Endometrial microvascular endothelial cells (primary cell): ENCODE data around the gene CAMK2N2. TPM values are rescaled to one million over a fixed set of nuclear protein-coding genes. Genes with fewer than 3 reads are reported as not detected.
"Not testable (repeated sequence)": the region's sequence is repeated elsewhere in the genome, so short reads cannot be mapped to it uniquely, and the experiment has no call there.

Source experiments
- in situ Hi-C: cut with HindIII; loops from 2 replicates; pipeline ENCODE4 v1.10.0; 2017; ENCODE audit warnings: low sequenced_read_pairs, low pct_unique_long_range_greater_than_20kb; ENCODE audit errors: inconsistent ontology term
- total RNA-seq: library from RNA; depleted of rRNA; stranded (reverse); fragments of >200 nt; gene quantifications from one replicate; pipeline ENCODE4 v1.2.3, GENCODE V29; 2015; ENCODE audit errors: inconsistent ontology term

The CAMK2N2 gene
- total RNA-seq, 1 donor from 2014 or later = not detected

DNA sequence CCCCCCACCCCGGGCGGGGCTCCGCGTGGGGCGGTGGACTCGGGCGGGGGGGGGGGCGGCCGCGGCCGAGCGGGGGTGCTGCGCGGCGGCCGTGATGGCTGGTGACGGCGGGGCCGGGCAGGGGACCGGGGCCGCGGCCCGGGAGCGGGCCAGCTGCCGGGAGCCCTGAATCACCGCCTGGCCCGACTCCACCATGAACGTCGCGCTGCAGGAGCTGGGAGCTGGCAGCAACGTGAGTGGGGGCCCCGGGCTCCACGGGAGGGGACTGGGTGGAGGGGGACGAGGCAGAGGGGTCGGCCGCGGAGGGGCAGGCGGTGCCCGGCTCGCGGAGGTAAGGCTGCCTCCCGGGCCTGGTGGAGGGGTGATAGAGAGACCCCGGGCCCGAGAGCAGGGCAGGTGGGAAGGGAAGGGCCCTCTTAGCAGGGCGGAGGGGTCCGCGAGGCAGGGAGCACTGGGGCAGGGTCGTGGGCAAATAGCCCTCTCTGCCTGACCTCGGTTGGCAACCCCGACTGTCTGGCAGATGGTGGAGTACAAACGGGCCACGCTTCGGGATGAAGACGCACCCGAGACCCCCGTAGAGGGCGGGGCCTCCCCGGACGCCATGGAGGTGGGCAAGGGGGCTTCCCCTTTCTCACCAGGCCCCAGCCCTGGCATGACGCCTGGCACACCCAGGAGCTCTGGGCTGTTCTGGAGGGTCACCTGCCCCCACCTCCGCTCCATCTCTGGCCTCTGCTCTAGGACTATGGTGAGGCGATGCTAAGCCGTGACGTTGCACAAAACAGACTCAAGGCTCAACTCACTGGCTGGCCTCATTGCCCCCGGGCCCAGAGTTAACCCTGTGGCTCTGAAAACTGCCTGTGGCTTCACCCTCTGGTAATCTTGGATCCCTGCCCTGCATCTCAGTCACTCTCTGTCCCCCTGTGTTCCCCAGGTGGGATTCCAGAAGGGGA is 14.9 kb upstream of the CAMK2N2 start, which contains the start of gene ECE2:
Gene ECE2 (plus strand): TSS at position 62 of the 950 bp plus-strand sequence. CDS start 132 bp downstream, at position 194.
- in situ Hi-C loops = no loop called here

DNA sequence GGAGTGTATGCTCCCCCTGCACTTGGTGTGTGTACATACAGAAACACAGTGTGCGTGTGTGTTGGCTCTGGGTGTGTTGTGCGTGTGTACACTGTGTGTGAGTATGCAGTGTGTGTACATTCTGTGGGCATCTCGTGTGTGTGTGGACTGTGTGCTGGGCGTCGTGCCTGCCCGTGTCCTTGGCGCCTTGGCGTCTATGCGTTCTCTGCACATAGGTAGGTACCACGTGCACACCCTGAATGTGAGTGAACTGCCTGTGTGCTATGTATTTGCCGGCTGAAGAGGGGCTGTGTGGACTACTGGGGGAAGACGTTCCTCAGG is 14.0 kb upstream of the CAMK2N2 start:
- in situ Hi-C loops = no loop called here

DNA sequence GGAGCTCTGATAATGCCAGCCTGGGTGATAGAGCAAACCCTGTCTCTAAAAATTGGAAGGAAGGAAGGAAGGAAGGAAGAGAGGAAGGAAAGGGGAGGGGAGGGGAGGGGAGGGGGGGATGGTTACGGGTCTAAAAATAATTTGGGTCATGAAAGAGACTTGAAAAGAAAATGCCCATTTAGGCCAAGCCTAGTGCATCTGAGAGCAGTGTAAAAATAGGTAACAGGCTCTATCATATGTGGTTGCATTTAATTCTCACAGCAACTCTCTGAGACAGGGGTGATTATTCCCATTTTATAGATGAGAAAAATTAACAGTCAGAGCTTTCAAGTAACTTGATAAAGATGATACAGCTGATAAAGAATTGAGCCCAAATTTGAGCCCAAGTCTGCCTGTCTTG is 10.9 kb upstream of the CAMK2N2 start:
- in situ Hi-C loops = no loop called here

DNA sequence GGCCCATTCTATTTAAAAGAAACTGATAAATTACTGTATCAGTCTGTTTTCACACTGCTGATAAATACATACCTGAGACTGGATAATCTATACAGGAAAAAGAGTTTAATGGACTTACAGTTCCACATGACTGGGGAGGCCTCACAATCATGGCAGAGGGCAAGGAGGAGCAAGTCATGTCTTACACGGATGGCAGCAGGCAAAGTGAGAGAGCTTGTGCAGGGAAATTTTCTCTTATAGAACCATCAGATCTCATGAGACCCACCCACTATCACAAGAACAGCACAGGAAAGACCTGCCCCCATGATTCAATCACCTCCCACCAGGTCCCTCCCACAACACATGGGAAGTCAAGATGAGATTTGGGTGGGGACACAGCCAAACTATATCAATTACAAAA is 5.9 kb upstream of the CAMK2N2 start:
- in situ Hi-C loops = not testable (repeated sequence)

DNA sequence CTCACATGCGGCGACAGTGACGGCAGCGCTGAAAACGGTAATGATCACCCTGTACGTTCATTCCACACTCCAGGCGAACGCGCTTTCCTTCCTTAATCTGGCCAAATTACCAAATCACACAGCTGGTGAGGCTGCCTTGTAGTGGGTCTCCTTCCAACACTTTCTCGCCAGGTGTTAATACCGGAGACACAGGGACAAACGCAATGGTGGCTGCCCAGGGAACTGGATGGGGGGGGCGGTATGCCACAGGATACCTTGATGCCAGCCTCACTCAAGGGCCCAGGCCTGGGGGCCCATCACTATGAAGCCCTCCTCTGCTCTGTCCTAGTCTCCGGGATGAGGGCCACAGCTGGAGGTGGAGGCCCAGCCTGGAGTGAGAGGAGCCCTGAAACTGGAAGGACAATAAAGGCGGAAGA is 1.4 kb upstream of the CAMK2N2 start:
- in situ Hi-C loops = no loop called here

DNA sequence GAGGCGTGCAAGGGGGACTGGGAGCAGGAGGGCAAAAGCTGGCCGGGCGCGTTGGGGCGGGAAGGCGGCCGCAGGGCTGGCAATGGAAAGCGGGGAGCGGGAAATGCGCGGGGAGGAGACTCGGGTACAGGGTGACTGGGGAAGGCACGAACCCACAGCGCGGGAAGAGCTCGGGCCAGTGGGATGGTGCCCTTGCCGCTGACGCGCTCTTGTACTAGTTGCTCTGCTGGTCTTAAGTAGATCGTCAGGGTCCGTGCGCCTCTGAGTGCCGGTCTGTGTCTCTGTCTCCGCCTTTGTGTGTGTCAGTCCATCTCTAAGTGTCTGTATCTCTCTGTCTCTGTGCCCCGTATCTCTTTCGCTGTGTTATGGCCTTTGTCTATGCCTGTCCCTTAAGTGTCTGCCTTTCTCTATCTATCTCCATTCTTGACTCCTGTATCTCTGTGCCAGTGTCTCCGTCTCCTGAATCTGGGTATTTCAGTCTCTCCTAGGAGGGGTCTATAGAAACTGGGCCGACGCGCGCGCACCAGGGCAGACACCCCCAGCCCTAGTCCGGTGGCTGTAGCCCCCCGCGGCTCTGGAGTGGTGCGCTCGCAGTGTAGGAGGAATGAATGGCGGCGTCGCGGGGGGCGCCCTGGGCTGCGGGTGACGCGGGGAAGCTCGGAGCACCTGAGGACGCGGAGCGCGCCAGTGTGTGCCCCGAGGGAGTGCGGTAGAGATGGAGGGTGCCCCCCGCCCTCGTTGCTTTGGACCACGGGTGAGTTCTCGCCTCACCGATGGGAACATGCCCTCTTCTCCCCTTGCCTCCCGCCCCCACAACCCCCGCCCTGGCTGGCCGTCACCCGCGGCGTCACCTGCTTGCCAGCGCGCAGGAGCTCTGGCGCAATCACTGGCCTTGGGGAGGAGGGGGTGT is 756 bp upstream of the CAMK2N2 start:
- in situ Hi-C loops = no loop called here

DNA sequence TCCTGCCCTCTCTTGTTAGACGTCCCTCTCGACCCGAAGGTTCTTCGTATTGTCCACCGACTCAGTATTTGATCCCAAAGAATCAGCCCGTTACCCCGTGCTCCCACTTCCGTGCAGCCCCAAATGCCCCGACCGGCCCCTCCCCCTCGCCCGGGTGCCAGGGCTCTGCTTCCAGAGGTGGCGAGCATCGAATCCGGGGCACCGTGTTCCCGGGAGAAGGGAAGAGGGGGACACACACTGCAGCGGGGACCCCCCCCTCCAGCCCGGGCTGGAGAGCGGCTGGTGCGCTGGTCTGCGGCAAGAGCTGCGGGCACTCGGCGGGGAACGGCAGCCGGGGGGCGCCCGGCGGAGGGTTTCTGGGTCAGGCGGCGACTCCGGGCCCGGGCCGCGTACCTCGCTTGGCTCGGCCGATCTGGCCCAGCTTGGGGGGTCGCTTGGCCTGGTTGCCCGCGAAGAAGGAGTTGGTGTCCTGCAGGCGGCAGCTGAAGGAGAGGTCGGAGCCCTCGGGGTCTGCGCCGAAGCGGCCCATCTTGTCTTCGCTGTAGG is 556 bp downstream of the CAMK2N2 start:
- in situ Hi-C loops = no loop called here

DNA sequence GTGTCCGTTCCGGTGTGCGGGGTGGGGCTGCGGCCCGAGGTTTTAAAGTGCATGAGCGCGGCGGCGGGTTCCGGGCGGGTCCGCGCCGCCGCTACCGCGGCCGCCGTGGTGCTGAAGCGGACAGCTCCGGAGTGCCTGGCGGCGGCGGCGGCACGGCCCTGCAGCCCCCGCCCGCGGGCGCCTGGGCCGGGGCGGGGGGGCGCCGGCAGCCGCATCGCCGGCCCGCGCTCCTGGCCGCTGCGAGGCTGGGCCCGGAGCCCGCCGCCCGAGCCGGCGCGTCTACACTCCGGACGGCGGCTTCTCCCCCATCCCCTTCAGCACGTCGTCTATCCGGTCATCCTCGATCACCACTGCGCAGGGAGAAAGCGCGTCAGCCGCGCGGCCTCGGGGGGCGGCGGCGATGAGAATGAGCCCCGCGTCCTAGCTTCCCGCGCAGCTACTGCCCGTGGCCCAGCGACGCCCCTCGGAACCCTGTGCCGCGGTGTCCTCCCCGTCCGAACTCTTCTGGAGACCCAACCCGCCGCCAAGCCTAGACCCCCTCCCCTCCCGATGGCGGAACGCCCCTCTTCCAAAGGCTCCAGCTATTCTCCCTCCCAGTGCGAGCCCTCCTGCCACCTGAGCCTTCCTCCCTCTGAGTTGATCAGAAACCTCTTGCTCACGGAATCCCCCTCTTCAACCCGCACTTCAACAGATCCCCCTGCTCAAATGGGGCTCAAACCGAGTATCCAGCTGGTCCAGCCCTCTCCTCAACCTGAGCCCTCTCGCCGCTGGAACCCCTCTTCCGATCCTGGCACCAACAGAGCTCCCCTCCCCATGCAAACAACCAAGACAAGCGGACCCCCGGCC is 1.3 kb downstream of the CAMK2N2 start:
- in situ Hi-C loops = no loop called here

DNA sequence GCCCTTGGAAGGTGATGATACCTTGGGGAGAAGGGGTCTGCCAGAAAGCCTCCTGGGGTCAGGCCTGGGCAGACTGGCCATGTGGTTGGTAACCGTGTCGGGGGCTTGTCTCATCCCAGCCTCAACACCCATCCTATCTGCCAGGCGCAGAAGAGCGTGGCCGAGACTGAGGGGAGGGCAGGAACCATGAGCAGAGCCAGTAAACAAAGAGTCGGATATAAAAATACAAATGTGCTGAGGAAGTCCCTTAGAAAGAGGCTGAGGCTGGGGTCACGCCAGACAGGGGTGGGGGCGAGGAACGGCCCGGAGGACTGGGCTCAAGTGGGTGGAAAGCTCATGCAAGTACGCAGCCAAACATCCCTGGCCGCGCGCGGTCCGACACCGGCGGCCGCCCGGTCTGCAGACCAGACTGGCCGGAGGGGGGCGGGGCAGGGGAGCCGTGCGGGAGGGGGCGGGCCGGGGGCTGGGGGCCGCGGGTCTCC is 1.9 kb downstream of the CAMK2N2 start:
- in situ Hi-C loops = no loop called here

DNA sequence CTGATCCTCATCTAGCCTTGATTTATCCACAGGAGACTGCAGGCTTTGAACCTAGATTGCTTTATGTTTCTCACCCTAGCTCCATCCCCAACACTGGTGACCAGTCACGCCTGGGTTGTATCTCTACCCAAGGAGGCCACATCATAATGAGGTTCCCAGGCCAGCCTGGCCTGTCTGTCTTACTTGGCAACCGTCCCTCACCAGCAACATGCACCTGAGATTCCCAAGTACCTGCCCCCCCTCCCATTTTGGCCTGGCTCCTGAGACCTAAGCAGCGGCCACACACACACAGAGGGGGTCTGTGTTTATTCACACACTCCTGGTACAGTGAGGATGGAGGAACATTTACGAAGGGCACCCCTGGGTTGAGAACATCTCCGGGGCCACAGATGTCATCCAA is 2.4 kb downstream of the CAMK2N2 start:
- in situ Hi-C loops = no loop called here

DNA sequence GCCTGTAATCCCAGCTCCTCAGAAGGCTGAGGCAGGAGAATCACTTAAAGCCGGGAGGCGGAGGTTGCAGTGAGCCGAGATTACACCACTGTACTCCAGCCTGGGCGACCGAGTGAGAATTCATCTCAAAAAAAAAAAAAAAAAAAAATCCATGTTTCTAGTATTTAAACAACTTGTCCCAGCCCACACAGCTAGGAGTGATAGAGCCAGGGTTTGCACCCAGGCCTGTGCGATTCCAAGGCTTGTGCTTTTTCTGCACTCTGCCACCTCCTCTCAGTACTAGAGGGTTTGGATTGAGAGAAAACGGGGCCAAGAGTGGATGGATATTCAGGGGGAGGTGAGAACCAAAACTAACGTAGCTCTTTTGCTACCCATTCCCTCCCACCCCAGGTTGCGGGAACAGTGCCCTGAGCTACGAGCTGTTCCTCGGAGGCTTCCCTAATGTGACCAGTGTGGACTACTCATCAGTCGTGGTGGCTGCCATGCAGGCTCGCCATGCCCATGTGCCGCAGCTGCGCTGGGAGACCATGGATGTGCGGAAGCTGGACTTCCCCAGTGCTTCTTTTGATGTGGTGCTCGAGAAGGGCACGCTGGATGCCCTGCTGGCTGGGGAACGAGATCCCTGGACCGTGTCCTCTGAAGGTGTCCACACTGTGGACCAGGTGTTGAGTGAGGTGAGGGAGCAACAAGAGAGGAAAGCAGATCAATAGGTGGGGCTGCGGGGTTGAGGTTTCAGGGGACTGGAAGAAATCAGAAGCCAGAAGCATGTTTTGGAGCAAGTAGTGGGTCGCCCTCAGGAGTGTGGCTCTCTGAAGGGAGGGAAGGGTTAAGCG is 4.1 kb downstream of the CAMK2N2 start:
- in situ Hi-C loops = no loop called here

DNA sequence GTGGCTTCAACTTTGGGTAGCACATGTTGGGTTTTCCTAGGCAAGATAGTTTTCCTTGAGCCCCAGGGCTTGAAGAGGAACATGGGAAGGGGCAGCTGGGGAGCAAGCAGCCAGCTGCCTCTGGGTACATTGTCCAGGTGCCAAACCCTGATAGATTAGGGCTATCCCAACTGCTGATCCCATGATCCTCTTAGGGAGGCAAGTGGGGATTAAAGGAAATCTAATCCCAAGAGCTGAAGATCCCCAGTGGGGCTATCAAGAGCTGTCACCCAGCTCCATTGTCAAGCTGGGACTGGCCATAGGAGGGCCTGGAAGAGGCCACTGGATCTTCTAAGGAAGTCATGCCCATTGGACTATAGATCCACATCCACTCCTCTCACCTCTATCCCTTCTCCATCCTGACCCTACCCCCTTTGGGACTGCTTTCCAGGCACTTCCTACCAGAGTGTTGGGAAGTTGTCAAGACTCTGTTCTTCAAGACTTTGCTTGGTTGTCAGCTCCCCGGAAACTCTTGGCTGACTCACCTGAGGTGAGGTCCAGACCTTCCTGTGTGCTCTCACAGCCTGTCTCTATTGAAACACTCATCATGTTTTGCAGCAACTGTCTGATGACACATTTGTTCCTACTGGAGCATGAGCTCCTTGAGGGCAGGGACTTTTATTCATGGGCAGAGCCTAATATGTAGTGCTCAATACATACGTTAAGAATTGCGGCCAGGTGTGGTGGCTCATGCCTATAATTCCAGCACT is 5.9 kb downstream of the CAMK2N2 start:
- in situ Hi-C loops = no loop called here

DNA sequence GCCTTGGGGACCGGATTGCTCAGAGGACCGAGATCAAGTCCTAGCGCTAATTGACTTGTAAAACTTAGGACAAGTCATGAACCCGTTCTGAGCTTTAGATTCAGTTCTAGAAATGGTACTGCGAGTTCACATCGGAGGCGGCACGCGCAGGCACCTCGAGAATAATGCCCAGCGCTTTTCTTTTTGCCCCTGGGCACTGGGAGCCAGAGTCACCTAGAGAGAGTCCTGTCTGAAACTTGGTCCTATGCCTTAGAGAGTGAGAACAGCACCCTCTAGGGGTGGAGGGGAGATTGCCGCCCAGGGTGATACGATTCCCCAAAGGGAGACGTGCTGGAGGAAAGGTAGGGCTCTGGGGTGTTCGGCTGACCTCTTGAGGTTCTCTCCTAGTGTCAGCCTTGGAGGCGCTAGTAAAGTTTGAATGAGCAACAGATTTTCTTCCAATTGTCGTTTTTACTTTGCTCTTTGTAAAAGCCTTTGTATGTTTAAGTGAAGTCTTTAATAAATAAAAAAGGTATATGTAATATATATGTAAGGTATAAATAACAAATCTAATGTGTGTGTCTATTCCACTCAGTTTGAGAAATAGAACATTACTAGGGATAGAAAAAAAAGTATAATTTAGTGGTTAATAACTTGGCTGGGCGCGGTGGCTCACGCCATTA is 11.1 kb downstream of the CAMK2N2 start:
- in situ Hi-C loops = no loop called here

DNA sequence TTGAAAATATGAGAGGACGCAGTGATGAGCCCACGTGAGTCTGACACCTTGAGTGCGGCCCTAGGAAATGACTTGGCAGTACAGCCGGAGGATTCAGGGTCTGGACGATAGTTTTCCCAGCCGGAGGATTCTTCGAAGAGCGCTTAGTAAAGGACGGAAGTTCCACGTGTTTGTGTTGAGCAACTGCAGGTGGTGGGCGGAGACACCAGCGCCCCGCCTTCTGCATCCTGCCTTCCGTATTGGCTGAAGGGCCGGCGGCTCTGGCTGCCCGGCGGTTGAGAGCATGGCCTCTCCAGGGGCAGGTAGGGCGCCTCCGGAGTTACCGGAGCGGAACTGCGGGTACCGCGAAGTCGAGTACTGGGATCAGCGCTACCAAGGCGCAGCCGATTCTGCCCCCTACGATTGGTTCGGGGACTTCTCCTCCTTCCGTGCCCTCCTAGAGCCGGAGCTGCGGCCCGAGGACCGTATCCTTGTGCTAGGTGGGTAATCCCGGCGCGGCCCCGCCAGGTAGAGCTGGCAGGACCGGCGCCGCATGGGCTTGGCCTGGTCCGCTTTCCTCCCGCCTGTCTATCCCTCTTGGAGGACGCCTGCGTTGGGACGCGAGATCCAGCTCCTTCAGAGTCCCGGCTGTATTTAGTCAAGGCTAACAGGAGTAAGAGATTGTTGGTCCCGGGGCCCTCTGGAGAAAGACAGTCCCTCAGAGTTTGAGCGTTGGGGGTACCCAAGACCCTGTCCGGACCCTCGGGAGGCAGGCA is 11.8 kb downstream of the CAMK2N2 start, which contains the start of gene EEF1AKMT4:
Gene EEF1AKMT4 (plus strand): TSS at position 261 of the 755 bp plus-strand sequence. CDS start 23 bp downstream, at position 284.
- in situ Hi-C loops = no loop called here

DNA sequence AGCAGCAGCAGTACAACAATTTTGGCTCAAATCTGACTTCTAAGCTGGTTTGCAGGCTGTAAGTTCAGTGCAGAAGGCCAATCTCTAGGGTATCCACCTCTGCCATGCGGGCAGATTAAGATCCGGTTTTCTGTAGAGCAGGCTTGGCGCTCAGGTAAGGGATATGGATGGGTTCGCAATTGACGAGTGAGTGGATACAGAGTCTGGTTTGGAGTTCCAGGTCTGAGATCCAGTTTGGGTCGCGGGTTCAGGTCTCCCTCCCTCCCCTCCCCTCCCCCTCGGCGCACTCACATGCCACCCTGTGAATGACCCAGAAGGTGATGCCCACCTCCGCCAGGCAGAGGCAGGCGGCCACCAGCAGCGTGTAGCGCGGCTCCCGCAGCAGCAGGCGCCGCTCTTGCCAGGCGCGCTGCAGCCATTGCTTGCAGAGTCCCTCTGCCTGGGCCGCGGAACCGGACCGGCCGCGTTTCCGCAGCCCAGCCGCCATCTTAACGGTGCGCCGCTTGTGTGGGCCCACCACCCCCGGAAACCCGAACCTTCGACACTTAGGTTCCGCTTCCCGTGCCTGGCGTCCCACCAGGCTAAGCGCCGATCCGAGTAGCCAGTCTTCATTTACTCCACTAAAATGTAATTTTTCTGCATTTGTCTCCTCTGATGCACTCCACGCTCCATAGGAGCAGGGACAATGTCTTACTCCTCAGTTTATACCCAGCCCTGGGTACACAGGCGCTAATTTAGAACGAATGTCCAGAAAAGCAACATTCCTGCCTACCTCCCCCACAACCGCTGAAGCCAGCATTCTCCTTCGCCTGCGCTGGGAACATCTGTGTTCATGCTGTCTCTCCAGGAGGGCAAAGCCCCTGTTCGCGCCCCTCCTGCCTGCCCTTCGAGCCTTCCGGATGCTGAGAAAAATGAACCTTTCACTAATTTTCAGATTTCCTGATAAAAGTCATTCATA is 12.6 kb downstream of the CAMK2N2 start, which contains the start of gene ALG3:
Gene ALG3 (minus strand): TSS at position 509 of the 958 bp plus-strand sequence. CDS start 22 bp downstream, at position 487.
- in situ Hi-C loops = no loop called here
